ENCODE data around the gene KCNH8. TPM values are rescaled to one million over a fixed set of nuclear protein-coding genes. Genes with fewer than 3 reads are reported as not detected.
A peak's percentile ranks its signal among the peaks of the same experiment; 100 is the strongest.

Gene KCNH8
- total RNA-seq, 2 experiments from 2014 or later = not detected

- no peak overlapping the region for H3K27ac Mint-ChIP-seq
- H3K9me3 Mint-ChIP-seq = no peaks in the 10 kb centered on the region
- ChIA-PET CTCF (no interaction called here), POLR2A (no interaction called here)
- no peaks in the 10 kb centered on the region for H3K27me3 Mint-ChIP-seq
- no peak for ATAC-seq
- no peak for DNase-seq
- H3K4me3 Mint-ChIP-seq = no peak overlapping the region
- peaks cover 6% of the 10 kb centered on the region for H3K4me1 Mint-ChIP-seq (ENCODE audit: low read depth)
- intact Hi-C loops (cut with micrococcal nuclease) = no loop called here
- H3K36me3 Mint-ChIP-seq (ENCODE audit: low read depth) = no peaks in the 10 kb centered on the region
- TF ChIP-seq CTCF (IDR thresholded peaks at IDR 0.05) = no peak
These were observed 277.5 kb downstream of the KCNH8 start for GRCh38 chr3:19425825-19426224.

DNA sequence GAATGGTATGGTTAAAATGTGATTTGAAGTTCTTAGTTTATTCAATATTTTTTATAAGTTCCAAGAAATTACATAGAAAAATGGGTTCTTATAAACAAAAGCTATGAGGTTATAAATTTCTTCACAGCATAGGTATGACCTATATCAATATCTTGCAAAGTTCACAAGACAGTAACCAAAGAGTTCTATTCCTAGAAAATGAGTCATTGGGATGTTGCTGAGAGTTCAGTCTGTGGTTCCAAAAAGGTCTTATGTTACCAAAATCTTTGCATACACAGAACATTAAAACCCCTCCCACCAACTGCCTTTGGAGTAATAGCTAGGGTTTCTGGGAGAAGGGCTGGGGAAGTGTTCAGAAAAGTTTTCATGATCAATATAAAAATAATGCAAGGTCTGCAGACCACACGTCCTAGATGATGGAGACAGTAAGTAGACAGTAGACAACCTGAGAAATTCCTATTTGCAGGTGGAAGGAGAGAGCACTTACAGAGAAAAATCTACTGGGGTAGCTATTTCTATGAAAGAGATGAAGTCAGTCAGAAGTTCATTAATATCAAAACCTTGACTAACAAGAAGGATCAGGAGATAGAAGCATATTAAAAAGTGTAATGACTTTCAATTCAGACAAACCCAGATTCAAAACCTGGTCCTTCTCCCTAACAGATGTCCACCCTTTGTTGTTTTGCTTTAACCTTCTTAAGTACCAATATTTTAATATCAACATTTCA lies 279.3 kb downstream of the KCNH8 start:
- Mint-ChIP-seq H3K36me3 (ENCODE audit: low read depth) (no peaks in the 10 kb centered on the region), H3K4me1 (ENCODE audit: low read depth) (peaks cover 6% of the 10 kb centered on the region), H3K27ac (no peak overlapping the region), H3K27me3 (no peaks in the 10 kb centered on the region), H3K4me3 (no peak overlapping the region), H3K9me3 (no peaks in the 10 kb centered on the region)
- CTCF ChIA-PET = no interaction called here
- POLR2A ChIA-PET = no interaction called here
- peak; percentile 86 for ATAC-seq
- DNase-seq = no peak
- no peak for TF ChIP-seq CTCF (IDR thresholded peaks at IDR 0.05)
- intact Hi-C loops (cut with micrococcal nuclease) = no loop called here

DNA sequence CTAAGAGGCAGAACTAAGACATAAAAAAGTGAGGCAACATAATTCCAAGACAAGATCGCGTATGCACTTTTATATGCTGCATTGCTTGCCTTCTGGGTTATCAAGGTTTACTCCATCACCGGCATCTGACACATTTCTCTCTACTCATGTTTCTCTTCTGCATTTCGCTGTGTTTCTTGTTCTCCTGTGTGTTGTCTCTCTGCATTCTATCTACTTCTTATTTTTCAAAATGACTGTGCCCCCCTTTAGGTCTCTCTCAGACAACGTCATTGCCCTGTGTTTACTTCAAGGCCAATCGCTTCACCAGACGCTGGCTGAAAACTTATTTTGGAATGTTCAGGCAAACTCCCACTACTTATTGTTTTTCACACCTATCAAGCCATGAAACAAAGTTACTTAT lies 280.4 kb downstream of the KCNH8 start:
- no peaks in the 10 kb centered on the region for H3K27me3 Mint-ChIP-seq
- CTCF ChIA-PET = no interaction called here

GRCh38 chr3:19432669-19433068 lies 284.4 kb downstream of the KCNH8 start:
- Mint-ChIP-seq H3K36me3 (ENCODE audit: low read depth) (no peaks in the 10 kb centered on the region), H3K4me1 (ENCODE audit: low read depth) (peaks cover 1% of the 10 kb centered on the region), H3K9me3 (no peaks in the 10 kb centered on the region), H3K4me3 (no peak overlapping the region), H3K27ac (no peak overlapping the region), H3K27me3 (no peaks in the 10 kb centered on the region)
- no peak for ATAC-seq
- DNase-seq = no peak
- CTCF ChIA-PET = interaction anchor here (0.7 to 1.2 kb wide), 2 partner anchors 10 to 193 kb away, joined by 3 read pairs; no protein-coding TSS in a partner anchor
- POLR2A ChIA-PET = no interaction called here
- no peak for TF ChIP-seq CTCF (IDR thresholded peaks at IDR 0.05)
- intact Hi-C loops (cut with micrococcal nuclease) = no loop called here

More for the DNA sequence above, 280.4 kb downstream of the KCNH8 start:
- no peak for DNase-seq
- no peak for ATAC-seq
- H3K36me3 Mint-ChIP-seq (ENCODE audit: low read depth) = no peaks in the 10 kb centered on the region
- H3K9me3 Mint-ChIP-seq = no peaks in the 10 kb centered on the region
- intact Hi-C loops (cut with micrococcal nuclease) = no loop called here
- no peak overlapping the region for H3K4me3 Mint-ChIP-seq
- H3K27ac Mint-ChIP-seq = no peak overlapping the region
- TF ChIP-seq CTCF (IDR thresholded peaks at IDR 0.05) = no peak
- peaks cover 6% of the 10 kb centered on the region for H3K4me1 Mint-ChIP-seq (ENCODE audit: low read depth)
- POLR2A ChIA-PET = no interaction called here

- intact Hi-C loops (cut with micrococcal nuclease) = no loop called here
These were observed 288.4 kb downstream of the KCNH8 start for GRCh38 chr3:19436746-19437145.

More at GRCh38 chr3:19436746-19437145, 288.4 kb downstream of the KCNH8 start:
- Mint-ChIP-seq H3K36me3 (ENCODE audit: low read depth) (no peaks in the 10 kb centered on the region), H3K9me3 (no peaks in the 10 kb centered on the region), H3K27ac (no peak overlapping the region), H3K4me1 (ENCODE audit: low read depth) (no peaks in the 10 kb centered on the region), H3K4me3 (no peak overlapping the region), H3K27me3 (no peaks in the 10 kb centered on the region)
- TF ChIP-seq CTCF (IDR thresholded peaks at IDR 0.05) = no peak
- ChIA-PET POLR2A (no interaction called here), CTCF (no interaction called here)
- no peak for ATAC-seq
- no peak for DNase-seq
